ENCODE measurements around the gene CYP46A1.
A peak's percentile ranks its signal among the peaks of the same experiment; 100 is the strongest.

The CYP46A1 gene

DNA sequence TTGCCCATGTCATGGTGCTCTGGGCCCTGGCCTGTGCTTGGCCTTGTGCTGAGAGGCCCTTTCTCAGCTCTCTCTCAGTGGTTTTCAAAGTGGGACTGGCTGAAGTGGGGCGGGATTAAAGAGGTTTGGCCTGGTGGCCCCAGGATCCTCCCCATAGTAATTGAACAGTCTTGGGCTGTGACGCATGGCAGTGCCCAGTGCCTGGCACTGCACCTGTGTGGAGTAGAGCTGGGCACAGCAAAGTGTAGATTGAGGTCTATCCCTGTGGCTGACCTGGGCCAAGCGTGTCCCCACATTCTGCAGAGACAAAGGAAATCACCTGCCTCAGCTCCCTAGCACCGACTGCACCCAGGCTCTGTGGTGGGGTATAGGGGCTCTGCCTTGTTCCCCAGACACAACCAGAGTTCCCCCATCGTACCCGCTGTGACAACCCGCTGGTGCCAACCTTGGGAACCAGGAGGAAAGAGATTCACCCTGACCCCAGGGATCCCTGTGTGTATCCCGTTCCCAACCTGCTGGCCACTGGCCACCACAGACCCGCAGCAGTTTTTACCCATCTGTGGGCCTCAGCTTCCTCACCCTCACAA is 9.9 kb upstream of the CYP46A1 start:
- H4K20me1 ChIP-seq (ENCODE audit: insufficient read depth): no peaks in the 10 kb centered on the region
- H3K9ac ChIP-seq: peak overlapping the region; percentile 53; the same call in 1 of the 2 replicates
- TF ChIP-seq, protein P1, sequence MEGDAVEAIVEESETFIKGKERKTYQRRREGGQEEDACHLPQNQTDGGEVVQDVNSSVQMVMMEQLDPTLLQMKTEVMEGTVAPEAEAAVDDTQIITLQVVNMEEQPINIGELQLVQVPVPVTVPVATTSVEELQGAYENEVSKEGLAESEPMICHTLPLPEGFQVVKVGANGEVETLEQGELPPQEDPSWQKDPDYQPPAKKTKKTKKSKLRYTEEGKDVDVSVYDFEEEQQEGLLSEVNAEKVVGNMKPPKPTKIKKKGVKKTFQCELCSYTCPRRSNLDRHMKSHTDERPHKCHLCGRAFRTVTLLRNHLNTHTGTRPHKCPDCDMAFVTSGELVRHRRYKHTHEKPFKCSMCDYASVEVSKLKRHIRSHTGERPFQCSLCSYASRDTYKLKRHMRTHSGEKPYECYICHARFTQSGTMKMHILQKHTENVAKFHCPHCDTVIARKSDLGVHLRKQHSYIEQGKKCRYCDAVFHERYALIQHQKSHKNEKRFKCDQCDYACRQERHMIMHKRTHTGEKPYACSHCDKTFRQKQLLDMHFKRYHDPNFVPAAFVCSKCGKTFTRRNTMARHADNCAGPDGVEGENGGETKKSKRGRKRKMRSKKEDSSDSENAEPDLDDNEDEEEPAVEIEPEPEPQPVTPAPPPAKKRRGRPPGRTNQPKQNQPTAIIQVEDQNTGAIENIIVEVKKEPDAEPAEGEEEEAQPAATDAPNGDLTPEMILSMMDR (conservative IDR thresholded peaks at IDR 0.05; ENCODE audit: low read depth, low read length): no peak
- no peaks in the 10 kb centered on the region for H3K36me3 ChIP-seq (ENCODE audit: insufficient read depth)
- peak overlapping the region; percentile 77 for H3K27ac ChIP-seq
- no peaks in the 10 kb centered on the region for H3K79me2 ChIP-seq (ENCODE audit: insufficient read depth, low read depth)
- peaks cover 36% of the 10 kb centered on the region for H3K4me1 ChIP-seq (ENCODE audit: low read depth, poor library complexity, severe bottlenecking)
- H3K4me2 ChIP-seq: peak overlapping the region; percentile 91
- H3K27me3 ChIP-seq (ENCODE audit: insufficient read depth, low read depth): no peaks in the 10 kb centered on the region
- H2AFZ ChIP-seq (ENCODE audit: low read depth): no peak overlapping the region; the same call in 1 of the 2 replicates
- no peak overlapping the region for H3K4me3 ChIP-seq (IDR thresholded peaks at IDR 0.05; ENCODE audit: insufficient read depth, low read depth, low read length)

DNA sequence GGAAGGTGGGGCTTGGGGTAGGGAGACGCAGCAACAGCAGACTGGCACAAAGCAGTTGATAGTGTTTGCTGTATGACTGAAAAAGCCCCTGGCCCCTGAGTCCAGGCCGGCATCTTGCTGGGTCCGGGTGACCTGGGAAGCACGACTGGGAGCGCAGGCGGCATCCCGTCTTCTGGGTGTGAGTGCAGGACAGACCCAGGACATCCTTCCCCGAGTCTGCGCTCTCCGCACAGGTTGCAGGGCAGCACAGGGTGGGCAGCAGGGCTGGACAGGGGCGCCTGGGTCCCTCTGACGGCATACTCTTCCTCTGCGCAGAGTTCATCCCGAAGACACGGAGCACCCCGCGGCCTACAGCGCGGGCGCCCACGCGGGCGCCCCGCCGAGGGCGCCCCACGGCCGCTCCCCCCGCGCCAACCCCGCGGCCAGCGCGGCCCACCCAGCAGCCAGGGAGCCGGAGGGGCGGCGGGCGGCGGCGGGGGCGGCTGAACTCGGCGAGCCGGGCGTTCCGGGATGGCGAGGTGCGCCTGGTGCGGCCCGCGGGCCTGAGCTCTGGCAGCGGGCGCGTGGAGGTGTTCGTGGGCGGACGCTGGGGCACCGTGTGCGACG is 9.2 kb upstream of the CYP46A1 start:
- peaks cover 36% of the 10 kb centered on the region for H3K4me1 ChIP-seq (ENCODE audit: low read depth, poor library complexity, severe bottlenecking)
- H3K9ac ChIP-seq: peak overlapping the region; percentile 53; the same call in 1 of the 2 replicates
- peak overlapping the region; percentile 91 for H3K4me2 ChIP-seq
- H3K4me3 ChIP-seq (IDR thresholded peaks at IDR 0.05; ENCODE audit: insufficient read depth, low read depth, low read length): no peak overlapping the region
- TF ChIP-seq, protein P1 (conservative IDR thresholded peaks at IDR 0.05; ENCODE audit: low read depth, low read length): no peak
- no peaks in the 10 kb centered on the region for H3K79me2 ChIP-seq (ENCODE audit: insufficient read depth, low read depth)
- no peaks in the 10 kb centered on the region for H3K27me3 ChIP-seq (ENCODE audit: insufficient read depth, low read depth)
- no peak overlapping the region; the same call in 1 of the 2 replicates for H2AFZ ChIP-seq (ENCODE audit: low read depth)
- H3K27ac ChIP-seq: peak overlapping the region; percentile 77
- no peaks in the 10 kb centered on the region for H4K20me1 ChIP-seq (ENCODE audit: insufficient read depth)
- H3K36me3 ChIP-seq (ENCODE audit: insufficient read depth): no peaks in the 10 kb centered on the region

DNA sequence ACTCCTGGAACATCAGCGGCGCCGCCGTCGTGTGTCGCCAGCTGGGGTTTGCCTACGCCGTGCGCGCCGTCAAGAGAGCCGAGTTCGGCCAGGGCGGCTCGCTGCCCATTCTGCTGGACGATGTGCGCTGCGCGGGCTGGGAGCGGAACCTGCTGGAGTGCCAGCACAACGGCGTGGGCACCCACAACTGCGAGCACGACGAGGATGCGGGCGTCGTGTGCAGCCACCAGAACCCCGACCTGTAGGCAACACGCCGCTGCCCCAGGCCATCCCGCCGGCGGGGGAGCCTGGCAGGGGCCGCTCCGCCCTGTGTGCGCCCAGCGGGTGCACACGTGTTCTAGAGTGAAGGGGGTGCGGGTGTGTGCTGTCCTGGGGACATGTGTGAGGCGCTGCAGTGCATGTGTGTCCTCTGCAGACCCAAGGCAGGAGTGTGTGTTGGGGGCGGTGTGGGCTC is 8.7 kb upstream of the CYP46A1 start:
- Histone ChIP-seq H3K27me3 (ENCODE audit: insufficient read depth, low read depth) (no peaks in the 10 kb centered on the region), H3K36me3 (ENCODE audit: insufficient read depth) (no peaks in the 10 kb centered on the region), H3K4me2 (no peak overlapping the region), H3K9ac (no peak overlapping the region), H3K4me1 (ENCODE audit: low read depth, poor library complexity, severe bottlenecking) (peaks cover 35% of the 10 kb centered on the region), H3K27ac (no peak overlapping the region), H3K79me2 (ENCODE audit: insufficient read depth, low read depth) (no peaks in the 10 kb centered on the region), H2AFZ (ENCODE audit: low read depth) (no peak overlapping the region), H3K4me3 (IDR thresholded peaks at IDR 0.05; ENCODE audit: insufficient read depth, low read depth, low read length) (no peak overlapping the region), H4K20me1 (ENCODE audit: insufficient read depth) (no peaks in the 10 kb centered on the region)
- TF ChIP-seq, protein P1 (conservative IDR thresholded peaks at IDR 0.05; ENCODE audit: low read depth, low read length): no peak

DNA sequence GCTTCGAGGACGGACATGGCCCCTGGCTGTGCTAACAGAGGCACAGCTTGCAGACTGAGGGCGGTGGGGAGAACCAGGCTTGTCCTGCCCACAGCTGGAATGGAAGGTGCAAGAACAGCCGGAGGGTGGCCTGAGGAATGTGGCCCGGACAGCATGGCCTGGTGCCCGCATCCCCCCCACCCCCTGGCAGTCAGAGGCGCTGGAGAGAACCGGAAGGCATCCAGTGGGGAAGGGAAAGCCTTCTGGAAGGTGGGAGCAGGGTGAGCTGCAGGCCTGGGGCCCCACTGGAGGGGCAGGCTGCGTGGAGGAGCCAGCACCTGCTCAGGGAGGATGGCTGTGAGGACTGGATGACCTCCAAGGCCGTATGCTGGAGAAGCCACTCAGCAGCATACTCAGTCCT is 8.1 kb upstream of the CYP46A1 start:
- Histone ChIP-seq H4K20me1 (ENCODE audit: insufficient read depth) (no peaks in the 10 kb centered on the region), H3K9ac (no peak overlapping the region), H3K27me3 (ENCODE audit: insufficient read depth, low read depth) (no peaks in the 10 kb centered on the region), H3K79me2 (ENCODE audit: insufficient read depth, low read depth) (no peaks in the 10 kb centered on the region), H3K36me3 (ENCODE audit: insufficient read depth) (no peaks in the 10 kb centered on the region), H3K4me3 (IDR thresholded peaks at IDR 0.05; ENCODE audit: insufficient read depth, low read depth, low read length) (no peak overlapping the region), H2AFZ (ENCODE audit: low read depth) (no peak overlapping the region), H3K4me2 (no peak overlapping the region), H3K27ac (no peak overlapping the region), H3K4me1 (ENCODE audit: low read depth, poor library complexity, severe bottlenecking) (peaks cover 30% of the 10 kb centered on the region)
- TF ChIP-seq, protein P1 (conservative IDR thresholded peaks at IDR 0.05; ENCODE audit: low read depth, low read length): no peak

All from KMS-11 (cell line).